K562 (cell line): Measurements from ENCODE around the gene TVP23A. TPM values are rescaled to one million over a fixed set of nuclear protein-coding genes. Genes with fewer than 3 reads are reported as not detected.

Experiments used
- CBX3 ChIP-seq, 2 experiments: IDR thresholded peaks; 1 replicate in 1 of 2; 2 replicates in 1 of 2; pipeline ENCODE4 v1.6.1; 2012; ENCODE audit warnings: inconsistent platforms in 2 of 2, low read length in 2 of 2, borderline replicate concordance in 1 of 2, control low read depth in 1 of 2
- CTBP1 ChIP-seq: fragments of 450-650 bp; IDR thresholded peaks from 2 replicates; pipeline ENCODE4 v1.6.1; 2016; ENCODE audit warnings: borderline replicate concordance
- DLX4 ChIP-seq: fragments of 250-450 bp; sonication (Bioruptor Pico); IDR thresholded peaks from 2 replicates; pipeline ENCODE4 v1.6.1; 2021; ENCODE audit warnings: mild to moderate bottlenecking
- DPF2 ChIP-seq: fragments of 450-650 bp; IDR thresholded peaks from 2 replicates; pipeline ENCODE4 v1.6.1; 2016
- E2F3 ChIP-seq: fragments of 250-450 bp; sonication (Bioruptor Pico); IDR thresholded peaks from 2 replicates; pipeline ENCODE4 v1.4.0; 2020; ENCODE audit warnings: mild to moderate bottlenecking
- GATA2 ChIP-seq: sonication (generic); formaldehyde crosslinking; IDR thresholded peaks from 2 replicates; pipeline ENCODE4 v1.4.0; 2020; ENCODE audit warnings: mild to moderate bottlenecking, missing genetic modification reagents
- HNRNPL ChIP-seq: fragments of 200-400 bp; formaldehyde crosslinking; IDR thresholded peaks from 2 replicates; pipeline ENCODE4 v1.6.1; 2017; ENCODE audit warnings: low read depth, mild to moderate bottlenecking, low read length
- MAFK ChIP-seq: IDR thresholded peaks from 2 replicates; pipeline ENCODE4 v1.6.1; 2011; ENCODE audit warnings: low read length, improper control_type of control experiment
- MTA3 ChIP-seq: fragments of 450-650 bp; formaldehyde crosslinking; IDR thresholded peaks from 2 replicates; pipeline ENCODE4 v1.6.1; 2017; ENCODE audit warnings: mild to moderate bottlenecking, borderline replicate concordance
- NFE2 ChIP-seq: IDR thresholded peaks from 2 replicates; pipeline ENCODE4 v1.6.1; 2014; ENCODE audit warnings: antibody characterized with exemption, low read depth
- PHB2 ChIP-seq: fragments of 450-650 bp; IDR thresholded peaks from 2 replicates; pipeline ENCODE4 v1.6.1; 2017; ENCODE audit warnings: low read depth
- PPARD ChIP-seq: fragments of 250-450 bp; sonication (Bioruptor Pico); IDR thresholded peaks from 2 replicates; pipeline ENCODE4 v1.8.0; 2022; ENCODE audit warnings: inconsistent platforms, mild to moderate bottlenecking, moderate library complexity
- RHOXF2B ChIP-seq: fragments of 250-450 bp; sonication (Bioruptor Pico); conservative IDR thresholded peaks from 2 replicates; pipeline ENCODE4 v1.5.1; 2021
- SRSF7 ChIP-seq: fragments of 200-400 bp; formaldehyde crosslinking; optimal IDR thresholded peaks from 2 replicates; pipeline ENCODE3; 2017; ENCODE audit warnings: mild to moderate bottlenecking, low read depth, low read length
- STAT5A ChIP-seq: IDR thresholded peaks from 2 replicates; pipeline ENCODE4 v1.6.1; 2012; ENCODE audit warnings: low read length, inconsistent platforms, borderline replicate concordance
- U2AF1 ChIP-seq: fragments of 200-400 bp; formaldehyde crosslinking; optimal IDR thresholded peaks from 2 replicates; pipeline ENCODE3; 2017; ENCODE audit warnings: mild to moderate bottlenecking, low read depth, low read length, moderate library complexity
- ZNF407 ChIP-seq: fragments of 450-650 bp; IDR thresholded peaks from 2 replicates; pipeline ENCODE4 v1.6.1; 2016; ENCODE audit warnings: low read depth
- ZNF586 ChIP-seq: fragments of 450-650 bp; formaldehyde crosslinking; conservative IDR thresholded peaks from 2 replicates; pipeline ENCODE4 v1.4.0; 2020; ENCODE audit warnings: mild to moderate bottlenecking, moderate library complexity
- ZNF695 ChIP-seq: fragments of 450-650 bp; formaldehyde crosslinking; IDR thresholded peaks from 2 replicates; pipeline ENCODE4 v1.4.0; 2020; ENCODE audit warnings: mild to moderate bottlenecking, moderate library complexity
- polyA plus RNA-seq, 8 experiments: library from polyadenylated mRNA; depleted of rRNA in 4 of 8; stranded (reverse) in 5 of 8; unstranded in 3 of 8; fragments of >200 nt; fragmentation: Nextera tagmentation in 2 of 8; fragmentation: Illumina TruSeq in 1 of 8; extraction: Ambion mirVana in 2 of 8; extraction: Trizol in 1 of 8; gene quantifications; 2 replicates each; pipeline versions ENCODE4 v1.2.1 to v1.2.3, GENCODE V29; 2011 to 2014; ENCODE audit warnings: inconsistent platforms in 1 of 8, missing spikeins in 1 of 8
- total RNA-seq, 7 experiments: library from RNA; depleted of rRNA in 6 of 7; stranded (reverse); fragments of >200 nt in 6 of 7; fragmentation: Illumina TruSeq in 2 of 7; extraction: Trizol in 2 of 7; gene quantifications; 2 replicates each; pipeline versions ENCODE4 v1.2.1 to v1.2.3, GENCODE V29; 2011 to 2021; ENCODE audit warnings: low replicate concordance in 1 of 7
- TF ChIP-seq, protein P1 (sequence below): fragments of 450-650 bp; IDR thresholded peaks from 2 replicates; pipeline ENCODE4 v1.7.0; 2016; ENCODE audit warnings: borderline replicate concordance

TVP23A gene
- total and polyA plus RNA-seq, 9 of the 15 experiments (the other 6 are each of a cell fraction or from before 2014, with no cell fraction given), result 0.04 to 0.77 (median 0.10) TPM; not detected in 3

DNA sequence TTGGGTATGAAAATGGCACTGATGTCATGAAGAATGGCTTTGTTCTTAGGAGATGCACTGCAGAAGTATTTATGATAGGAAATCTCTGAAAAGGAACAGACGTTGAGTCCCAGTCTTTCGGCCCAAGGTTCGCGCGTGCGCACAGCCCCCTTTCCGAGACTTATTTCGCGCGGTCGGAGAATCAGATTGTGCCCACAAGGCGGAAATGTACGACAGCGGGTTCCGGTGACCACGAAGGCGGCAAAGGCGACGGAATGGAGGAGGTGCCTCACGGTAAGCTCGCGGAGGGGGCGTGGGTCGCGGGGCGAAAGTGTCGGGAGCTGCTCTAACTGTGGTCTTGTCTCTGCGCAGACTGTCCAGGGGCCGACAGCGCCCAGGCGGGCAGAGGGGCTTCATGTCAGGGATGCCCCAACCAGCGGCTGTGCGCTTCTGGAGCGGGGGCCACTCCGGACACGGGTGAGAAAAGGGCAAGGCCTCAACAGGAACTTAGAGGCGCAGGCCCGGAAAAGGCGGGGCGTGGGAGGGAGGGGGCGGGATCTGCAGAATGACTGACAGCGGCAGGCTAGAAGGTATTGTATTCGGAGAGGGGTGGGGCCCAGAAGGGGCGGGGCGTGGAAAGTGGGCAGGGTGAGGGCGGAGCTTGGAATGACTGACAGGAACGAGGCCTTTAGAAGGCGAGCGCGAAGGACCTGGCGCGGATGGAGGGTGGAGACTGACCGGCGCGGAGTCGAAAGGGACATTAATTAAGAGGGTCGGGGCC lies 74.8 kb downstream of the TVP23A start, which contains the start of gene NUBP1 (continued):
- TF ChIP-seq ZNF586 (CRISPR knock-in tag), result no peak
- no peak for TF ChIP-seq ZNF407
- no peak for TF ChIP-seq NFE2
- no peak for TF ChIP-seq SRSF7
- TF ChIP-seq MTA3, result peak; percentile 84; the same call in 1 of the 2 replicates
- no peak for TF ChIP-seq STAT5A
- no peak for TF ChIP-seq DLX4 (CRISPR knock-in tag)
- TF ChIP-seq, protein P1, sequence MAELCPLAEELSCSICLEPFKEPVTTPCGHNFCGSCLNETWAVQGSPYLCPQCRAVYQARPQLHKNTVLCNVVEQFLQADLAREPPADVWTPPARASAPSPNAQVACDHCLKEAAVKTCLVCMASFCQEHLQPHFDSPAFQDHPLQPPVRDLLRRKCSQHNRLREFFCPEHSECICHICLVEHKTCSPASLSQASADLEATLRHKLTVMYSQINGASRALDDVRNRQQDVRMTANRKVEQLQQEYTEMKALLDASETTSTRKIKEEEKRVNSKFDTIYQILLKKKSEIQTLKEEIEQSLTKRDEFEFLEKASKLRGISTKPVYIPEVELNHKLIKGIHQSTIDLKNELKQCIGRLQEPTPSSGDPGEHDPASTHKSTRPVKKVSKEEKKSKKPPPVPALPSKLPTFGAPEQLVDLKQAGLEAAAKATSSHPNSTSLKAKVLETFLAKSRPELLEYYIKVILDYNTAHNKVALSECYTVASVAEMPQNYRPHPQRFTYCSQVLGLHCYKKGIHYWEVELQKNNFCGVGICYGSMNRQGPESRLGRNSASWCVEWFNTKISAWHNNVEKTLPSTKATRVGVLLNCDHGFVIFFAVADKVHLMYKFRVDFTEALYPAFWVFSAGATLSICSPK, result no peak
- no peak for TF ChIP-seq GATA2
- TF ChIP-seq MAFK, result 0 out of 2 replicates have a peak, but pooled peaks have one; percentile 14
- TF ChIP-seq HNRNPL, result no peak
- TF ChIP-seq PHB2, result no peak
- TF ChIP-seq U2AF1, result no peak
- no peak; the same call in none of the 2 replicates for TF ChIP-seq DPF2
- no peak for TF ChIP-seq ZNF695 (CRISPR knock-in tag)
- TF ChIP-seq CBX3 (IDR thresholded peaks at IDR 0.05; ENCODE audit: borderline replicate concordance in 1 of 2, low read length in 2 of 2), result no peak
- peak; percentile 70; the same call in 1 of the 2 replicates for TF ChIP-seq CTBP1
- TF ChIP-seq PPARD, result no peak
- TF ChIP-seq E2F3 (CRISPR knock-in tag), result peak; percentile 84
- no peak for TF ChIP-seq RHOXF2B (CRISPR knock-in tag)
